Activated CD8-positive, alpha-beta T cell treated with anti-CD3 and anti-CD28 coated beads, Interleukin-2, amount 10 ng/mL, durations not matched to agents 7 days and 5 days (primary cell): ENCODE measurements around the gene TTC3. TPM values are rescaled to one million over a fixed set of nuclear protein-coding genes. Genes with fewer than 3 reads are reported as not detected.
A peak's percentile ranks its signal among the peaks of the same experiment; 100 is the strongest.
"Not testable (repeated sequence)": the region's sequence is repeated elsewhere in the genome, so short reads cannot be mapped to it uniquely, and the experiment has no call there.

ENCODE experiments used
- ATAC-seq: fragments of 150-1000 bp; cut with Tn5 transposase; one replicate; pipeline ENCODE4 v1.10.0; 2021; ENCODE audit warnings: moderate library complexity
- CTCF ChIA-PET: fragments of 350-600 bp; sonication (Branson Sonifier 250); formaldehyde crosslinking; loops from one replicate; lab custom pipeline; 2021; ENCODE audit warnings: antibody characterized with exemption; lab: Charles Lee
- POLR2A ChIA-PET: fragments of 350-600 bp; sonication (Branson Sonifier 250); formaldehyde crosslinking; loops from one replicate; lab custom pipeline; 2021; ENCODE audit warnings: antibody characterized with exemption; lab: Charles Lee
- DNase-seq: peaks from one replicate; pipeline ENCODE4 v3.0.0-alpha.2; 2020
- H3K27ac Mint-ChIP-seq: one replicate; pipeline ENCODE4 v1.8.0; 2021; ENCODE audit warnings: mild to moderate bottlenecking, mixed read lengths
- H3K27me3 Mint-ChIP-seq: one replicate; pipeline ENCODE4 v1.8.0; 2021; ENCODE audit warnings: low read depth, mixed read lengths
- H3K36me3 Mint-ChIP-seq: one replicate; pipeline ENCODE4 v1.8.0; 2021; ENCODE audit warnings: low read depth, mixed read lengths
- H3K4me1 Mint-ChIP-seq: one replicate; pipeline ENCODE4 v1.8.0; 2021; ENCODE audit warnings: low read depth, mixed read lengths
- H3K4me3 Mint-ChIP-seq: one replicate; pipeline ENCODE4 v1.8.0; 2021; ENCODE audit warnings: mild to moderate bottlenecking, mixed read lengths
- H3K9me3 Mint-ChIP-seq: one replicate; pipeline ENCODE4 v1.8.0; 2022; ENCODE audit warnings: mixed read lengths; ENCODE audit not compliant: insufficient read depth
- total RNA-seq, 2 experiments: library from RNA; stranded (reverse); gene quantifications; one replicate each; pipeline ENCODE4 v1.2.3, GENCODE V29; 2021

Gene TTC3
- total RNA-seq, 2 experiments from 2014 or later = 48.3 to 49.5 TPM

DNA sequence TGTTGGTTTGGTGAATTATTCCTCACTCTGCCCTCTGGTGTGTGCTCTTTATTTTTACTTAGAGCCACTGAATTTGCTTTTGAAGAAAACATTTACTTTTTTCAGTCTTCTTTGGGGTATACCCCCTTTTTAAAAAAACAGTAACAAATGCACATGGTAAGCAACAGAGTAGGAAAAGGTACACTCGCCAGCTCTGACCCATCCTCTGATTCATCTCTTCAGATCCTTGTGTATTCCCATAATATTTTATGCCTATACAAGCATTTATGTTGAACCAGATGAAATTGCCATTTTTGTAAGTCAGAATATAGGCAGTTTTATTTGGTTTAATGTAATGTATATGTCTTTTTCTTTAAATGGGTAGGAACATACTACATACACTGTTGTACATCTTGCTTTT is 28.3 kb downstream of the TTC3 start:
- Mint-ChIP-seq H3K4me1 (no peaks in the 10 kb centered on the region), H3K4me3 (no peak overlapping the region), H3K36me3 (peaks cover 19% of the 10 kb centered on the region), H3K27me3 (no peaks in the 10 kb centered on the region), H3K27ac (no peak overlapping the region), H3K9me3 (no peaks in the 10 kb centered on the region)
- CTCF ChIA-PET = interaction anchor here (1.2 kb wide), 1 partner anchor 19 kb away, joined by 3 read pairs; no protein-coding TSS in a partner anchor
- ATAC-seq = no peak
- DNase-seq = no peak
- POLR2A ChIA-PET = no interaction called here

DNA sequence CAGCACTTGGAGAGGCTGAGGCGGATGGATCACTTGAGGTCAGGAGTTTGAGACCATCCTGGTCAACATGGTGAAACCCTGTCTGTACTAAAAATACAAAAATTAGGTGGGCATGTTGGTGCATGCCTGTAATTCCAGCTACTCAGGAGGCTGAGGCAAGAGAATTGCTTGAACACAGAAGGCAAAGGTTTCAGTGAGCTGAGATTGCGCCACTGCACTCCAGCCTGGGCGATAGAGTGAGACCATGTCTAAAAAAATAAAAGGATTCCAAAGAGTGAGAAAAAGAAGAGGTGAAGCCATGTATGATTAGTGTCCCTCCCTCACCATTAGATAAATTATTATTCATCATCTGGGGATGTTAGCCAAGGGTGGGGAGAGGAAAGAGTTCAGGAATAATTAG is 29.7 kb downstream of the TTC3 start:
- not testable (repeated sequence) for H3K27ac Mint-ChIP-seq, H3K27me3 Mint-ChIP-seq, ATAC-seq

GRCh38 chr21:37106998-37107397 is 33.9 kb downstream of the TTC3 start:
- ChIA-PET POLR2A (no interaction called here), CTCF (no interaction called here)
- no peaks in the 10 kb centered on the region for H3K9me3 Mint-ChIP-seq
- no peak for ATAC-seq
- H3K27me3 Mint-ChIP-seq = no peaks in the 10 kb centered on the region
- no peak for DNase-seq
- no peak overlapping the region for H3K4me3 Mint-ChIP-seq
- H3K4me1 Mint-ChIP-seq = no peaks in the 10 kb centered on the region
- H3K27ac Mint-ChIP-seq = no peak overlapping the region
- peaks cover 26% of the 10 kb centered on the region for H3K36me3 Mint-ChIP-seq

More for the DNA sequence above, 29.7 kb downstream of the TTC3 start:
- DNase-seq, H3K9me3 Mint-ChIP-seq, POLR2A ChIA-PET, H3K4me3 Mint-ChIP-seq, H3K4me1 Mint-ChIP-seq, CTCF ChIA-PET: not testable (repeated sequence)
- H3K36me3 Mint-ChIP-seq = peaks cover 20% of the 10 kb centered on the region

DNA sequence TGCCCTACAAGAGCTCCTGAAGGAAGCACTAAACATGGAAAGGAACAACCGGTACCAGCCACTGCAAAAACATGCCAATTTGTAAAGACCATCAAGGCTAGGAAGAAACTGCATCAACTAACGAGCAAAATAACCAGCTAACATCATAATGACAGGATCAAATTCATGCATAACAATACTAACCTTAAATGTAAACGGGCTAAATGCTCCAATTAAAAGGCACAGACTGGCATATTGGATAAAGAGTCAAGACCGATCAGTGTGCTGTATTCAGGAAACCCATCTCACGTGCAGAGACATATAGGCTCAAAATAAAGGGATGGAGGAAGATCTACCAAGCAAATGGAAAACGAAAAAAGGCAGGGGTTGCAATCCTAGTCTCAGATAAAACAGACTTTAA is 38.0 kb downstream of the TTC3 start:
- POLR2A ChIA-PET, H3K9me3 Mint-ChIP-seq, H3K27ac Mint-ChIP-seq, H3K4me1 Mint-ChIP-seq, H3K27me3 Mint-ChIP-seq, DNase-seq, ATAC-seq, CTCF ChIA-PET, H3K4me3 Mint-ChIP-seq: not testable (repeated sequence)
- peaks cover 26% of the 10 kb centered on the region for H3K36me3 Mint-ChIP-seq

DNA sequence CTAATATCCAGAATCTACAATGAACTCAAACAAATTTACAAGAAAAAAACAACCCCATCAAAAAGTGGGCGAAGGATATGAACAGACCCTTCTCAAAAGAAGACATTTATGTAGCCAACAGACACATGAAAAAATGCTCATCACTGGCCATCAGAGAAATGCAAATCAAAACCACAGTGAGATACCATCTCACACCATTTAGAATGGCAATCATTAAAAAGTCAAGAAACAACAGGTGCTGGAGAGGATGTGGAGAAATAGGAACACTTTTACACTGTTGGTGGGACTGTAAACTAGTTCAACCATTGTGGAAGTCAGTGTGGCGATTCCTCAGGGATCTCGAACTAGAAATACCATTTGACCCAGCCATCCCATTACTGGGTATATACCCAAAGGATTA is 41.2 kb downstream of the TTC3 start:
- POLR2A ChIA-PET, ATAC-seq, H3K4me3 Mint-ChIP-seq, H3K9me3 Mint-ChIP-seq, H3K27ac Mint-ChIP-seq, H3K4me1 Mint-ChIP-seq, H3K27me3 Mint-ChIP-seq, CTCF ChIA-PET, DNase-seq: not testable (repeated sequence)
- H3K36me3 Mint-ChIP-seq = peaks cover 16% of the 10 kb centered on the region

DNA sequence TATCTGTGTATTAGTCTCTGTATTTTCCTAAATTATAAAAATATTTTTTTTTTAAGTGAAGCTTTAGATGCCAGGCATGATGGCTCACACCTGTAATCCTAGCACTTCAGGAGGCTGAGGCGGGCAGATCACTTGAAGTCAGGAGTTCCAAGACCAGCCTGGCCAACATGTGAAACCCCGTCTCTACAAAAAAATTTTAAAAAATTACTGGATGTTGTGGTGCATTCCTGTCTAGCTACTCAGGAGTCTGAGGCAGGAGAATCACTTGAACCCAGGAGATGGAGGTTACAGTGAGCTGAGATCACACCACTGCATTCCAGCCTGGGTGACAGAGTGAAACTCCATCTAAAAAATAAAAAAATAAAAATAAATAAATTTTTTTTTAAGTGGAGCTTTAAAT is 43.4 kb downstream of the TTC3 start:
- DNase-seq, H3K27me3 Mint-ChIP-seq, CTCF ChIA-PET, ATAC-seq, H3K4me3 Mint-ChIP-seq, H3K27ac Mint-ChIP-seq, H3K9me3 Mint-ChIP-seq, POLR2A ChIA-PET: not testable (repeated sequence)
- Mint-ChIP-seq H3K36me3 (peaks cover 13% of the 10 kb centered on the region), H3K4me1 (peaks cover 12% of the 10 kb centered on the region)

DNA sequence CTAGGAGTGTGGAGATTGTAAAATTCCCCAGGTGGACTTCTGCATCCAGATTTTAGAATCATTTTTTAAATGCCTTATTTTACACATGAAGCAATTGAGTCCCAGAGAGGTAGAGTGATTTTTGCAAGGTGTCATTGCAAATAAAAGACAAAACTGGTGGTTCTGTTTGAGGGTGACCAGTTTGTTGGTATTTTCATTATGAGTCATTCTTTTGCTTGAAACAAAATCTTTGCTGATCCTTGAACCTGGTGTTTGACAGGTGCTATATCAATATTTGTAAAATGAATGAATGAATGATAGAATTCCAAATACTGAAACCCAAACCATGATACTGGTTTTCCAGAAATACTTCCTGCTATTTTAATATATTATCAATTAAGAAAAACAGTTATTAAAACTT is 44.1 kb downstream of the TTC3 start:
- CTCF ChIA-PET = no interaction called here
- no peaks in the 10 kb centered on the region for H3K27me3 Mint-ChIP-seq
- peaks cover 13% of the 10 kb centered on the region for H3K36me3 Mint-ChIP-seq
- H3K4me1 Mint-ChIP-seq = peaks cover 12% of the 10 kb centered on the region
- DNase-seq (no peak), ATAC-seq (no peak)
- no peaks in the 10 kb centered on the region for H3K9me3 Mint-ChIP-seq
- POLR2A ChIA-PET = no interaction called here
- H3K4me3 Mint-ChIP-seq = no peak overlapping the region
- H3K27ac Mint-ChIP-seq = no peak overlapping the region

- H3K27me3 Mint-ChIP-seq = no peaks in the 10 kb centered on the region
- peaks cover 16% of the 10 kb centered on the region for H3K36me3 Mint-ChIP-seq
- no peak for ATAC-seq
- DNase-seq = no peak
- H3K4me3 Mint-ChIP-seq = no peak overlapping the region
- H3K27ac Mint-ChIP-seq = no peak overlapping the region
- peaks cover 12% of the 10 kb centered on the region for H3K4me1 Mint-ChIP-seq
- CTCF ChIA-PET = no interaction called here
- no peaks in the 10 kb centered on the region for H3K9me3 Mint-ChIP-seq
- POLR2A ChIA-PET = no interaction called here
Measured at GRCh38 chr21:37118187-37118826, 45.3 kb downstream of the TTC3 start.

GRCh38 chr21:37119421-37120218 is 46.6 kb downstream of the TTC3 start:
- no peak overlapping the region for H3K27ac Mint-ChIP-seq
- no peak overlapping the region for H3K4me3 Mint-ChIP-seq
- ChIA-PET CTCF (interaction anchor here (0.9 kb wide), 1 partner anchor 19 kb away, joined by 3 read pairs; no protein-coding TSS in a partner anchor), POLR2A (no interaction called here)
- ATAC-seq = no peak
- peaks cover 12% of the 10 kb centered on the region for H3K4me1 Mint-ChIP-seq
- H3K9me3 Mint-ChIP-seq = no peaks in the 10 kb centered on the region
- DNase-seq = no peak
- peaks cover 16% of the 10 kb centered on the region for H3K36me3 Mint-ChIP-seq
- H3K27me3 Mint-ChIP-seq = no peaks in the 10 kb centered on the region

GRCh38 chr21:37128076-37128475 is 55.0 kb downstream of the TTC3 start:
- ChIA-PET CTCF (interaction anchor here (1.0 kb wide), 1 partner anchor 14 kb away, joined by 3 read pairs; no protein-coding TSS in a partner anchor), POLR2A (interaction anchor here (0.6 kb wide), 1 partner anchor 19 kb away, joined by 3 read pairs; no protein-coding TSS in a partner anchor)
- Mint-ChIP-seq H3K27me3 (no peaks in the 10 kb centered on the region), H3K4me3 (no peak overlapping the region), H3K4me1 (no peaks in the 10 kb centered on the region), H3K36me3 (peaks cover 13% of the 10 kb centered on the region), H3K27ac (no peak overlapping the region), H3K9me3 (no peaks in the 10 kb centered on the region)
- DNase-seq = no peak
- ATAC-seq = no peak

- ATAC-seq = no peak
- Mint-ChIP-seq H3K4me3 (no peak overlapping the region), H3K27me3 (no peaks in the 10 kb centered on the region), H3K36me3 (peaks cover 23% of the 10 kb centered on the region), H3K4me1 (peaks cover 10% of the 10 kb centered on the region), H3K9me3 (no peaks in the 10 kb centered on the region), H3K27ac (no peak overlapping the region)
- CTCF ChIA-PET = no interaction called here
- DNase-seq = no peak
- POLR2A ChIA-PET = no interaction called here
Measured at GRCh38 chr21:37130971-37131370, 57.9 kb downstream of the TTC3 start.

- Mint-ChIP-seq H3K36me3 (peaks cover 37% of the 10 kb centered on the region), H3K9me3 (no peaks in the 10 kb centered on the region), H3K27ac (peak overlapping the region; percentile 56), H3K27me3 (no peaks in the 10 kb centered on the region), H3K4me1 (peaks cover 25% of the 10 kb centered on the region), H3K4me3 (peak overlapping the region; percentile 61)
- DNase-seq (peak; percentile 34), ATAC-seq (peak; percentile 82)
- CTCF ChIA-PET = interaction anchor here (0.7 to 1.5 kb wide), 4 partner anchors 14 to 35 kb away, joined by 3 to 4 read pairs (median 4); no protein-coding TSS in a partner anchor
- POLR2A ChIA-PET = interaction anchor here (1.2 kb wide), 1 partner anchor 10 kb away, joined by 3 read pairs; no protein-coding TSS in a partner anchor
Measured at GRCh38 chr21:37136261-37136660, 63.2 kb downstream of the TTC3 start.
